CD4-positive, alpha-beta T cell (primary cell): ENCODE results near the gene FCRLB. TPM values are rescaled to one million over a fixed set of nuclear protein-coding genes. Genes with fewer than 3 reads are reported as not detected.
A peak's percentile ranks its signal among the peaks of the same experiment; 100 is the strongest.

Source experiments
- ATAC-seq: fragments of 200-7000 bp; cut with Tn5 transposase; one replicate; pipeline ENCODE4 v1.10.0; 2022; ENCODE audit warnings: mild to moderate bottlenecking; ENCODE audit not compliant: poor library complexity
- CTCF ChIA-PET: fragments of 350-600 bp; sonication (Branson Sonifier 250); formaldehyde crosslinking; loops from one replicate; lab custom pipeline; 2021; ENCODE audit warnings: antibody characterized with exemption, inconsistent platforms; lab: Charles Lee
- POLR2A ChIA-PET: fragments of 350-600 bp; sonication (Branson Sonifier 250); formaldehyde crosslinking; loops from one replicate; lab custom pipeline; 2021; ENCODE audit warnings: antibody characterized with exemption, inconsistent platforms; lab: Charles Lee
- DNase-seq, 14 experiments: peaks; one replicate each; pipeline ENCODE4 v3.0.0-alpha.2; 2013 to 2020; ENCODE audit warnings: mixed read lengths in 2 of 14
- H3K27ac ChIP-seq, 2 donors: one replicate each; pipeline versions ENCODE4 v1.5.1 to v1.7.0; 2013; ENCODE audit warnings: low read length in 2 of 2, low read depth in 1 of 2, mild to moderate bottlenecking in 1 of 2
- H3K27me3 ChIP-seq, 2 experiments: 1 replicate in 1 of 2; 2 replicates in 1 of 2; pipeline versions ENCODE4 v1.6.1 to v1.7.0; 2013; ENCODE audit warnings: low read length in 2 of 2, control low read depth in 1 of 2, mild to moderate bottlenecking in 1 of 2, moderate library complexity in 1 of 2; ENCODE audit not compliant: insufficient read depth in 2 of 2, control insufficient read depth in 1 of 2
- H3K36me3 ChIP-seq: one replicate; pipeline ENCODE4 v1.6.1; 2013; ENCODE audit warnings: low read length, control low read depth; ENCODE audit not compliant: insufficient read depth
- H3K4me1 ChIP-seq: one replicate; pipeline ENCODE4 v1.6.1; 2013; ENCODE audit warnings: low read length, control low read depth; ENCODE audit not compliant: insufficient read depth
- H3K4me3 ChIP-seq: one replicate; pipeline ENCODE4 v1.5.1; 2013; ENCODE audit warnings: mild to moderate bottlenecking, low read length, moderate library complexity
- H3K9me3 ChIP-seq, 2 experiments: 1 replicate in 1 of 2; 2 replicates in 1 of 2; pipeline versions ENCODE4 v1.6.1 to v1.7.0; 2013; ENCODE audit warnings: low read length in 2 of 2, mild to moderate bottlenecking in 2 of 2, control low read depth in 1 of 2, moderate library complexity in 1 of 2; ENCODE audit not compliant: control insufficient read depth in 1 of 2, insufficient read depth in 1 of 2
- H3K27ac Mint-ChIP-seq: one replicate; pipeline ENCODE4 v1.8.0; 2020; ENCODE audit warnings: mixed read lengths
- H3K27me3 Mint-ChIP-seq: one replicate; pipeline ENCODE4 v1.8.0; 2021; ENCODE audit warnings: mixed read lengths
- H3K36me3 Mint-ChIP-seq: one replicate; pipeline ENCODE4 v1.8.0; 2021; ENCODE audit warnings: low read depth, mixed read lengths
- H3K4me1 Mint-ChIP-seq: one replicate; pipeline ENCODE4 v1.8.0; 2021; ENCODE audit warnings: low read depth, mixed read lengths
- H3K4me3 Mint-ChIP-seq: one replicate; pipeline ENCODE4 v1.8.0; 2020; ENCODE audit warnings: mild to moderate bottlenecking, mixed read lengths
- H3K9me3 Mint-ChIP-seq: one replicate; pipeline ENCODE4 v1.8.0; 2020; ENCODE audit warnings: mixed read lengths
- intact Hi-C, 2 experiments: fragments of 100-400 bp; cut with DNase I in 1 of 2; cut with micrococcal nuclease in 1 of 2; formaldehyde crosslinking; loops; one replicate each; pipeline versions ENCODE4 v1.15.1 to v1.9.0; 2023 to 2025; cut with DNase I, micrococcal nuclease
- total RNA-seq, 174 experiments: library from RNA in 2 of 174; stranded (reverse) in 2 of 174; gene quantifications; one replicate each; pipeline ENCODE4 v1.2.3 and lab custom pipeline; 2021 to 2026
- TF ChIP-seq, protein P1 (sequence below): fragments of 200-600 bp; IDR thresholded peaks from one replicate; pipeline ENCODE4 v1.8.0; 2022; ENCODE audit warnings: antibody characterized with exemption, mild to moderate bottlenecking

The FCRLB gene
- total RNA-seq, 2 experiments from 2014 or later = 0.11 TPM; not detected in 1

GRCh38 chr1:161736335-161736969 is 15.1 kb downstream of the FCRLB start:
- Histone ChIP-seq H3K27ac (no peak overlapping the region), H3K9me3 (no peaks in the 10 kb centered on the region), H3K36me3 (no peaks in the 10 kb centered on the region), H3K4me1 (peaks cover 19% of the 10 kb centered on the region), H3K4me3 (no peak overlapping the region), H3K27me3 (no peaks in the 10 kb centered on the region)
- ATAC-seq (no peak), DNase-seq (peak in 1 of 14 experiments; percentile 28)
- H3K4me1 Mint-ChIP-seq = peaks cover 18% of the 10 kb centered on the region
- CTCF ChIA-PET = interaction anchor here (3.7 kb wide), 1 partner anchor 10 kb away, joined by 11 read pairs; no protein-coding TSS in a partner anchor
- intact Hi-C loops = no loop called here
- no peaks in the 10 kb centered on the region for H3K9me3 Mint-ChIP-seq
- TF ChIP-seq, protein P1, sequence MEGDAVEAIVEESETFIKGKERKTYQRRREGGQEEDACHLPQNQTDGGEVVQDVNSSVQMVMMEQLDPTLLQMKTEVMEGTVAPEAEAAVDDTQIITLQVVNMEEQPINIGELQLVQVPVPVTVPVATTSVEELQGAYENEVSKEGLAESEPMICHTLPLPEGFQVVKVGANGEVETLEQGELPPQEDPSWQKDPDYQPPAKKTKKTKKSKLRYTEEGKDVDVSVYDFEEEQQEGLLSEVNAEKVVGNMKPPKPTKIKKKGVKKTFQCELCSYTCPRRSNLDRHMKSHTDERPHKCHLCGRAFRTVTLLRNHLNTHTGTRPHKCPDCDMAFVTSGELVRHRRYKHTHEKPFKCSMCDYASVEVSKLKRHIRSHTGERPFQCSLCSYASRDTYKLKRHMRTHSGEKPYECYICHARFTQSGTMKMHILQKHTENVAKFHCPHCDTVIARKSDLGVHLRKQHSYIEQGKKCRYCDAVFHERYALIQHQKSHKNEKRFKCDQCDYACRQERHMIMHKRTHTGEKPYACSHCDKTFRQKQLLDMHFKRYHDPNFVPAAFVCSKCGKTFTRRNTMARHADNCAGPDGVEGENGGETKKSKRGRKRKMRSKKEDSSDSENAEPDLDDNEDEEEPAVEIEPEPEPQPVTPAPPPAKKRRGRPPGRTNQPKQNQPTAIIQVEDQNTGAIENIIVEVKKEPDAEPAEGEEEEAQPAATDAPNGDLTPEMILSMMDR = no peak
- peaks cover 33% of the 10 kb centered on the region for H3K27me3 Mint-ChIP-seq
- POLR2A ChIA-PET = interaction anchor here (0.6 kb wide), 1 partner anchor 12 kb away, joined by 3 read pairs; no protein-coding TSS in a partner anchor
- no peak overlapping the region for H3K4me3 Mint-ChIP-seq
- H3K36me3 Mint-ChIP-seq = no peaks in the 10 kb centered on the region
- H3K27ac Mint-ChIP-seq = no peak overlapping the region

GRCh38 chr1:161737625-161738024 is 16.3 kb downstream of the FCRLB start:
- no peaks in the 10 kb centered on the region for H3K36me3 Mint-ChIP-seq
- H3K4me1 ChIP-seq = peaks cover 19% of the 10 kb centered on the region
- ATAC-seq = no peak
- intact Hi-C loops = no loop called here
- H3K27ac ChIP-seq = no peak overlapping the region
- H3K4me3 ChIP-seq = no peak overlapping the region
- H3K9me3 Mint-ChIP-seq = no peaks in the 10 kb centered on the region
- TF ChIP-seq, protein P1 = no peak
- H3K9me3 ChIP-seq = no peaks in the 10 kb centered on the region
- H3K4me1 Mint-ChIP-seq = peaks cover 20% of the 10 kb centered on the region
- peaks cover 26% of the 10 kb centered on the region for H3K27me3 Mint-ChIP-seq
- no peak overlapping the region for H3K4me3 Mint-ChIP-seq
- POLR2A ChIA-PET = interaction anchor here (0.9 to 4.1 kb wide), 2 partner anchors 10 to 12 kb away, joined by 5 to 38 read pairs; partner anchors contain the start of gene DUSP12
- no peak for DNase-seq
- H3K27me3 ChIP-seq = no peaks in the 10 kb centered on the region
- no peaks in the 10 kb centered on the region for H3K36me3 ChIP-seq
- CTCF ChIA-PET = interaction anchor here (0.7 to 3.7 kb wide), 3 partner anchors 9 to 92 kb away, joined by 3 to 11 read pairs (median 6); no protein-coding TSS in a partner anchor
- no peak overlapping the region for H3K27ac Mint-ChIP-seq

DNA sequence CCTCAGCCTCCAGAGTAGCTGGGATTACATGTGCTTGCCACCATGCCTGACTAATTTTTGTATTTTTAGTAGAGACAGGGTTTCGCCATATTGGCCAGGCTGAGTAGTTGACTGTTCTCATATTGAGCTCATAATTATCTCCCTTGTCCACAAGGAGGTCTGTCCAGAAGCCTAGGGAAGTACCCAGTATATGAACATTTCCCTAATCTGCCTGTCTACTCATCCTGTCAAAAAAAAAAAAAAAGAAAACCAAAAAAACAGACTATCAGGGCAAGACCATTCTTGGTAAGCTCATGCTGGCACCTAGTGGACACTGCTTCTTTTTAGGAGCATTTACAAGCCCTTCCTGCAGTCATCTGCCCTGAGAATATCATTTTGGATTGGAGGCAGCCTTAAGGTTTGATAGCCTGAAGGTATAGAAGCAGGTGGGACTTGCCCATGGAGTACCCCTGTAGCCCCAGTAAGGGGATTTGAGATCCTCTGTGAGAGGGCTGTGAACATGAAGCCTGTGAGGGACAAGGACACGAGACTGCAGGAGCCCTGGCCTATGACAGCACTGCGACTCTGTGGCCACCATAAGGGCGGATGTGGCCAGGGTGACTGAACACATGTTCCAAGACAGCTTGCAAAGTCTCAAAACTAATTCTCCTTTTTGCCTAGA is 17.4 kb downstream of the FCRLB start:
- Mint-ChIP-seq H3K4me1 (peaks cover 20% of the 10 kb centered on the region), H3K36me3 (no peaks in the 10 kb centered on the region), H3K27ac (no peak overlapping the region), H3K9me3 (no peaks in the 10 kb centered on the region), H3K4me3 (no peak overlapping the region), H3K27me3 (peaks cover 22% of the 10 kb centered on the region)
- intact Hi-C loops = no loop called here
- Histone ChIP-seq H3K27me3 (no peaks in the 10 kb centered on the region), H3K36me3 (no peaks in the 10 kb centered on the region), H3K4me3 (no peak overlapping the region), H3K4me1 (peaks cover 19% of the 10 kb centered on the region), H3K9me3 (no peaks in the 10 kb centered on the region), H3K27ac (no peak overlapping the region)
- POLR2A ChIA-PET = interaction anchor here (2.3 to 4.1 kb wide), 2 partner anchors 11 kb away, joined by 15 to 38 read pairs; partner anchors contain the start of gene DUSP12
- TF ChIP-seq, protein P1 = peak; percentile 51
- CTCF ChIA-PET = interaction anchor here (0.7 to 1.6 kb wide), 5 partner anchors 8 to 56 kb away, joined by 3 to 6 read pairs (median 3); no protein-coding TSS in a partner anchor
- ATAC-seq (peak; percentile 68), DNase-seq (peak in 10 of 14 experiments; percentile 11 to 85 (median 33))
